Activated naive CD4-positive, alpha-beta T cell (primary cell): ENCODE measurements around the gene TYK2.

Experiments used
- DNase-seq, 4 experiments: peaks; one replicate each; lab custom pipeline; 2025; lab: John Stamatoyannopoulos, UW

The TYK2 gene

GRCh38 chr19:10333758-10334587 is 46.4 kb downstream of the TYK2 start:
- no peak for DNase-seq

- peak; percentile 89 to 97 (median 94) for DNase-seq
Measured at GRCh38 chr19:10332965-10333757, 47.2 kb downstream of the TYK2 start, which contains the start of gene RAVER1. Gene RAVER1 (minus strand): TSS chr19:10333529. CDS start chr19:10333507, 22 bp downstream.

- DNase-seq: no peak
Measured at GRCh38 chr19:10332158-10332964, 48.0 kb downstream of the TYK2 start.

- no peak for DNase-seq
Measured at GRCh38 chr19:10329555-10329954, 50.8 kb downstream of the TYK2 start.

- DNase-seq: no peak
Measured at GRCh38 chr19:10328558-10329429, 51.6 kb downstream of the TYK2 start.

- no peak for DNase-seq
Measured at GRCh38 chr19:10327793-10328192, 52.6 kb downstream of the TYK2 start.

- DNase-seq: no peak
Measured at GRCh38 chr19:10325732-10326131, 54.6 kb downstream of the TYK2 start.

- no peak for DNase-seq
Measured at GRCh38 chr19:10321874-10322835, 58.2 kb downstream of the TYK2 start.

- no peak for DNase-seq
Measured at GRCh38 chr19:10321417-10321797, 59.0 kb downstream of the TYK2 start.

GRCh38 chr19:10320602-10321416 is 59.6 kb downstream of the TYK2 start:
- DNase-seq: no peak

GRCh38 chr19:10318807-10319682 is 61.3 kb downstream of the TYK2 start:
- no peak for DNase-seq

- no peak for DNase-seq
Measured at GRCh38 chr19:10317857-10318462, 62.4 kb downstream of the TYK2 start.

GRCh38 chr19:10317045-10317856 is 63.1 kb downstream of the TYK2 start:
- DNase-seq: no peak

GRCh38 chr19:10316229-10317044 is 63.9 kb downstream of the TYK2 start:
- DNase-seq: no peak

- peak; percentile 75 to 88 (median 84) for DNase-seq
Measured at GRCh38 chr19:10315335-10316214, 64.8 kb downstream of the TYK2 start, which contains the start of gene FDX2. Gene FDX2 (minus strand): TSS chr19:10316015. CDS start chr19:10315996, 19 bp downstream.
